K562 (cell line): Measurements from ENCODE around the gene MRPL48. TPM values are rescaled to one million over a fixed set of nuclear protein-coding genes. Genes with fewer than 3 reads are reported as not detected.

Experiments used
- KDM5B ChIP-seq: fragments of 200-600 bp; sonication (generic); IDR thresholded peaks from 2 replicates; pipeline ENCODE4 v1.6.1; 2012; ENCODE audit warnings: low read depth, mild to moderate bottlenecking, moderate library complexity, low read length, control low read depth, inconsistent platforms; ENCODE audit not compliant: insufficient replicate concordance
- MTA1 ChIP-seq: fragments of 450-650 bp; IDR thresholded peaks from 2 replicates; pipeline ENCODE4 v1.6.1; 2017; ENCODE audit warnings: borderline replicate concordance
- U2AF1 ChIP-seq: fragments of 200-400 bp; formaldehyde crosslinking; optimal IDR thresholded peaks from 2 replicates; pipeline ENCODE3; 2017; ENCODE audit warnings: mild to moderate bottlenecking, low read depth, low read length, moderate library complexity
- polyA plus RNA-seq, 8 experiments: library from polyadenylated mRNA; depleted of rRNA in 4 of 8; stranded (reverse) in 5 of 8; unstranded in 3 of 8; fragments of >200 nt; fragmentation: Nextera tagmentation in 2 of 8; fragmentation: Illumina TruSeq in 1 of 8; extraction: Ambion mirVana in 2 of 8; extraction: Trizol in 1 of 8; gene quantifications; 2 replicates each; pipeline versions ENCODE4 v1.2.1 to v1.2.3, GENCODE V29; 2011 to 2014; ENCODE audit warnings: inconsistent platforms in 1 of 8, missing spikeins in 1 of 8
- total RNA-seq, 7 experiments: library from RNA; depleted of rRNA in 6 of 7; stranded (reverse); fragments of >200 nt in 6 of 7; fragmentation: Illumina TruSeq in 2 of 7; extraction: Trizol in 2 of 7; gene quantifications; 2 replicates each; pipeline versions ENCODE4 v1.2.1 to v1.2.3, GENCODE V29; 2011 to 2021; ENCODE audit warnings: low replicate concordance in 1 of 7
- TF ChIP-seq, protein P1 (sequence below): fragments of 450-650 bp; IDR thresholded peaks from 2 replicates; pipeline ENCODE4 v1.6.1; 2016; ENCODE audit warnings: low read depth

The MRPL48 gene
- total and polyA plus RNA-seq, 9 of the 15 experiments (the other 6 are each of a cell fraction or from before 2014, with no cell fraction given): 66.0 to 237 (median 104) TPM

DNA sequence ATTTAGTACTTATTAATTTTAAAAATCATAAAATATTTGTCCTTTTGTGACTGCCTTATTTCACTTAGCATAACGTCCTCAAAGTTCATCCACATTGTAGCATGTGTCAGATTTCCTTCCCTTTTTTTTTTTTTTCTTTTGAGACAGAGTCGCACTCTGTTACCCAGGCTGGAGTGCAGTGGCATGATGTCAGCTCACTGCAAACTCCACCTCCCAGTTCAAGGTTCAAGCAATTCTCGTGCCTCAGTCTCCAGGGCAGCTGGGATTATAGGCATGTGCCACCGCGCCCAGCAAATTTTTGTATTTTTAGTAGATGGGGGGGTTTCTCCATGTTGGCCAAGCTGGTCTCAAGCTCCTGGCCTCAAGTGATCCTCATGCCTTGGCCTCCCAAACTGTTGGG lies 37.4 kb upstream of the MRPL48 start (continued):
- TF ChIP-seq, protein P1, sequence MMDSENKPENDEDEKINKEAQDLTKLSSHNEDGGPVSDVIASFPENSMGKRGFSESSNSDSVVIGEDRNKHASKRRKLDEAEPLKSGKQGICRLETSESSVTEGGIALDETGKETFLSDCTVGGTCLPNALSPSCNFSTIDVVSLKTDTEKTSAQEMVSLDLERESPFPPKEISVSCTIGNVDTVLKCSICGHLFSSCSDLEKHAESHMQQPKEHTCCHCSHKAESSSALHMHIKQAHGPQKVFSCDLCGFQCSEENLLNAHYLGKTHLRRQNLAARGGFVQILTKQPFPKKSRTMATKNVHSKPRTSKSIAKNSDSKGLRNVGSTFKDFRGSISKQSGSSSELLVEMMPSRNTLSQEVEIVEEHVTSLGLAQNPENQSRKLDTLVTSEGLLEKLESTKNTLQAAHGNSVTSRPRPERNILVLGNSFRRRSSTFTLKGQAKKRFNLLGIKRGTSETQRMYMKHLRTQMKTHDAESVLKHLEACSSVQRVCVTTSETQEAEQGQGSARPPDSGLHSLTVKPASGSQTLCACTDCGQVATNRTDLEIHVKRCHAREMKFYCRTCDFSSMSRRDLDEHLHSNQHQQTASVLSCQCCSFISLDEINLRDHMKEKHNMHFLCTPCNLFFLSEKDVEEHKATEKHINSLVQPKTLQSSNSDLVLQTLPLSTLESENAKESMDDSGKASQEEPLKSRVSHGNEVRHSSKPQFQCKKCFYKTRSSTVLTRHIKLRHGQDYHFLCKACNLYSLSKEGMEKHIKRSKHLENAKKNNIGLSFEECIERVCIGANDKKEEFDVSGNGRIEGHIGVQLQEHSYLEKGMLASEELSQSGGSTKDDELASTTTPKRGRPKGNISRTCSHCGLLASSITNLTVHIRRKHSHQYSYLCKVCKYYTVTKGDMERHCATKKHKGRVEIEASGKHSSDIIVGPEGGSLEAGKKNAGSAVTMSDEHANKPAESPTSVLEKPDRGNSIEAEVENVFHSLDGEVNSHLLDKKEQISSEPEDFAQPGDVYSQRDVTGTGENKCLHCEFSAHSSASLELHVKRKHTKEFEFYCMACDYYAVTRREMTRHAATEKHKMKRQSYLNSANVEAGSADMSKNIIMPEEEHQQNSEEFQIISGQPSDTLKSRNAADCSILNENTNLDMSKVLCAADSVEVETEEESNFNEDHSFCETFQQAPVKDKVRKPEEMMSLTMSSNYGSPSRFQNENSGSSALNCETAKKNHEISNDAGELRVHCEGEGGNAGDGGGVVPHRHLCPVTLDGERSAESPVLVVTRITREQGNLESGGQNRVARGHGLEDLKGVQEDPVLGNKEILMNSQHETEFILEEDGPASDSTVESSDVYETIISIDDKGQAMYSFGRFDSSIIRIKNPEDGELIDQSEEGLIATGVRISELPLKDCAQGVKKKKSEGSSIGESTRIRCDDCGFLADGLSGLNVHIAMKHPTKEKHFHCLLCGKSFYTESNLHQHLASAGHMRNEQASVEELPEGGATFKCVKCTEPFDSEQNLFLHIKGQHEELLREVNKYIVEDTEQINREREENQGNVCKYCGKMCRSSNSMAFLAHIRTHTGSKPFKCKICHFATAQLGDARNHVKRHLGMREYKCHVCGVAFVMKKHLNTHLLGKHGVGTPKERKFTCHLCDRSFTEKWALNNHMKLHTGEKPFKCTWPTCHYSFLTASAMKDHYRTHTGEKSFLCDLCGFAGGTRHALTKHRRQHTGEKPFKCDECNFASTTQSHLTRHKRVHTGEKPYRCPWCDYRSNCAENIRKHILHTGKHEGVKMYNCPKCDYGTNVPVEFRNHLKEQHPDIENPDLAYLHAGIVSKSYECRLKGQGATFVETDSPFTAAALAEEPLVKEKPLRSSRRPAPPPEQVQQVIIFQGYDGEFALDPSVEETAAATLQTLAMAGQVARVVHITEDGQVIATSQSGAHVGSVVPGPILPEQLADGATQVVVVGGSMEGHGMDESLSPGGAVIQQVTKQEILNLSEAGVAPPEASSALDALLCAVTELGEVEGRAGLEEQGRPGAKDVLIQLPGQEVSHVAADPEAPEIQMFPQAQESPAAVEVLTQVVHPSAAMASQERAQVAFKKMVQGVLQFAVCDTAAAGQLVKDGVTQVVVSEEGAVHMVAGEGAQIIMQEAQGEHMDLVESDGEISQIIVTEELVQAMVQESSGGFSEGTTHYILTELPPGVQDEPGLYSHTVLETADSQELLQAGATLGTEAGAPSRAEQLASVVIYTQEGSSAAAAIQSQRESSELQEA: no peak
- TF ChIP-seq U2AF1: no peak
- no peak for TF ChIP-seq KDM5B
- no peak for TF ChIP-seq MTA1
